GM18508 (cell line): Measurements from ENCODE around the gene IGDCC3.

ENCODE experiments used
- ATAC-seq: cut with Tn5 transposase; IDR thresholded peaks from one replicate; pipeline ENCODE4 v1.9.1; 2021; ENCODE audit warnings: moderate number of reproducible peaks; ENCODE audit not compliant: insufficient read depth, unreplicated experiment

Gene IGDCC3

DNA sequence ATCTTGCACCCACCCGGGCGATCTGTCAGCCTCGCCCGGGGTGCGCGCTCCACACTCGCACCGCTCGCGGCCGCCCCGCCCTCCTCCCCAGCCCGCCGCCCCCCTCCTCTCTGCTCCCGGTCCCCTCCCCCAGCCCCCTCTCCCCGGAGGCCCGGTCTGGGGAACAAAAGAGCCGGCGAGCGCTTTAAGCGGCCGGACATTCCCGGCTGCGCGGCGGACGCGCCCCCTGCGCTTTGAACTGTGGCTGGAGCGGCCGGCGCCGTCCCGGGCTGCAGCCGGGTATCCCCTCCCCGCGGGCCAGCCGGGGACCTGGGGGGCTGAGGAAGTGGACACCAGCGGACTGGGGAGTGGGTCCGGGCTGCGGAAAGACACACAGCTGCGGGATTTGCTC is at the start of gene IGDCC3:
Gene IGDCC3, minus strand, starts transcription at position 27 of the 391 bp plus-strand sequence. CDS start 214 bp downstream, outside the sequence.
- ATAC-seq, result no peak

DNA sequence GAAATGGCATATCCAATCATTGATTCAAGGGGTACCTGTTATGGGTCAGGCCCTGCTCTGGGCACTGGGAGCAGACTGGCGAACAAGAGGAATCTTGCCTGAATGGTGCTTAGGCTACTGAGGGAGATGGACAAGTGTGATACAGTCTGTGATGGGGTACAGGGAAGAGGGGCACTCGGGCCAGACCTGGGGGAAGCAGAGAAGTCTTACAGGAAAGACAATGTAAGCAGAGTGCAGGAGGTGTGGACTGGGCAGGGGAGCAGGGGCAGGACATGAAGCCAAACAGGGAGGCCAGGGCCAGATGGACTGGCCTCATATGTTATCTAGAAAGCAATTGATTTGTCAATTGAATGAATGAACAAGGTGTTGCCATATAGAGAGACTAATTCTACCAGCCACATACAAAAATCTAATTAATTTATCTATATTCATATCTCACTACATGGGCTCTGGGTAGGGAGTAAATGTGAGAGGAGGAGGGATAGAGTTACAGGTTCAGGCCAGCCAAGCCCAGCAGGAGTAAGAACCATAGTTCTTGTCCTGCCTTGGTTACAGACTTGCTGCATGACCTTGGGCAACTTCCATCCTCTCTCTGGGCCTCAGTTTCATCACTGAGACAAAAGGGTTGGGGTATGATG is 48.5 kb upstream of the IGDCC3 start:
- ATAC-seq, result no peak

DNA sequence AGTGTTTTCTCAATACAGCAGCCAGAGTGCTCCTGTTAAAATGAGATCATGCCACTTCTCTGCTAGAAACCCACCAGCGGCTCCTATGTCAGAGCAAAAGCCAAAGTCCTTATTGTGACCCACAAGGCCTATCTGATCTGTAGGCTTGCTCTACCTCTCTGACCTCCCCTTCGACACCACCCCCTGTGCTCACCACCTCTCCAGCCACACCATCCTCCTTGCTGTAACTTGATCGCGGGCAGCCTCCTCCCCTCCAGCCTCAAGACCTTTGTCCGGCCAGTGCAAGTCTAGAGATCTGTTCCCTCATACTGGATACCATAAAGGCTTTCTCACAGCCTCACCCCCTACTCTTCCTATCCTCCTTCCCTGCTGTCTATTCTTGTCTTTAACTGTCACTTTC is 46.9 kb upstream of the IGDCC3 start:
- ATAC-seq, result no peak

DNA sequence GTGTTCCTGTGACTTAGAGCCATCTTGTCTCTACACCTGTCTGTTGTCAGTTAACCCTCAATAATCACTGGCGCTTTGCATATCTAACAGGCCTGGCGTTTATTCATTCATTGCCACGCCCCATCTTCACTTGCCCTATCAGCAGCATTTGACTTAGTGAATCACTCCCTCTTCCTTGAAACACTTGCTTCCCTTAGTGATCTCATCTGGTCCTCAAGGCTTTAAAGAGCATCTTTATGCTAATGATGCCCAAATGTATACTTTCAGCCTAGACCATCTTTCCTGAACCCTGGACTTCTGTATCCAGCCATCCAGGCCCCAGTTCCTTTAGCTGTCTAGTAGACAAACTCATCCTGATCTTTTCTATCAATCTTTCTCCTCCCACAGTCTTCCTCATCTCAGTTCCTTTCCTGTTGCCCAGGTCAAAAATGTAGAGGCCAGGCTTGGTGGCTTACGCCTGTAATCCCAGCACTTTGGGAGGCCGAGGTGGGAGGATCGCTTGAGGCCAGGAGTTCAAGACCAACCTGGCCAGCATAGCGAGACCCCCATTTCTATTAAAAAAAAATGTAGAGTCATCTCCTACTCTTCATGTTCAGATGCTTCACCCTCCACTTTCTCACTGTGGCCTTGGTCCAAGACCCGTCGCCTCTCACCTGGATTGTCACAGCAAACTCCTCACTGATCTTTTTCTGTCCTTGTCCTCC is 46.3 kb upstream of the IGDCC3 start:
- ATAC-seq, result no peak

DNA sequence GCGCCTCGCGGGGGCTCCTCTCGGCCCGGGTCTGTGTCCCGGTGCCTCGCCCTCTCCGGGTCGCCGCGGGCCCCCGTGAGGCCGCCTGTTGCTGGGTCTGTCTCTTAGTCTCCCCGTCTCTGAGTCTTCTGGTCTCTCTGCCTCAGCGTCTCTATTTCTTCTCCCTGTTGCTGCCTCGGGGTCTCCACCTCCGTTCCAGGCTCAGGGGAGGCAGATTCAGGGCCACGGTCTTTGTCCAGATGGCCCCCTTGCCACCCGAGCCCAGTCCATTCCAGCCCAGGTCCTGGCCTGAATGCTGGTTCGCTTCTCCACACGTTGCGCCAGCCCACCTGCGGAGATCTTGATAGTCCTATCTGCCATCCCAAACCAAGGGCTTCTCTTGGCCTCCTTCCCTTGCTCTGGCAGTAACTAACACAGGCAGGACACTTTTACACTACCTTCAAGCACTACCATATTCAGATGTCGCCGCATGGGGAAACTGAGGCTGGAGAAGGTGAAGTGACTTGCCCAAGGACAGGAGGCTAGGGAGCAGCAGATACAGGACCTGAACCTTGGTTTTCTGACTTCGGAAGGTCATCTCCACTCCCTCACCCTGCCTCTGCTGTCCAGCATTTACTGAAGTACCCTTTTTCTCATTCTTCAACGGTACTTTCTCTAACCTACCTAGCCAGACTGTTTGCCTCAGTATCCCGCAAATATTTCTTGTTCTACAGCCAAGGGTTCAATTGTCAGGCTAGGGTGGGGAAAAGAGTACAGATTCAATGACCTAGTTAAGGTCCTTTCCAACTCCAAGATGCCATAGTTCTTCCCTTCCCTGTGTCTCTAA is 45.6 kb upstream of the IGDCC3 start:
- no peak for ATAC-seq

DNA sequence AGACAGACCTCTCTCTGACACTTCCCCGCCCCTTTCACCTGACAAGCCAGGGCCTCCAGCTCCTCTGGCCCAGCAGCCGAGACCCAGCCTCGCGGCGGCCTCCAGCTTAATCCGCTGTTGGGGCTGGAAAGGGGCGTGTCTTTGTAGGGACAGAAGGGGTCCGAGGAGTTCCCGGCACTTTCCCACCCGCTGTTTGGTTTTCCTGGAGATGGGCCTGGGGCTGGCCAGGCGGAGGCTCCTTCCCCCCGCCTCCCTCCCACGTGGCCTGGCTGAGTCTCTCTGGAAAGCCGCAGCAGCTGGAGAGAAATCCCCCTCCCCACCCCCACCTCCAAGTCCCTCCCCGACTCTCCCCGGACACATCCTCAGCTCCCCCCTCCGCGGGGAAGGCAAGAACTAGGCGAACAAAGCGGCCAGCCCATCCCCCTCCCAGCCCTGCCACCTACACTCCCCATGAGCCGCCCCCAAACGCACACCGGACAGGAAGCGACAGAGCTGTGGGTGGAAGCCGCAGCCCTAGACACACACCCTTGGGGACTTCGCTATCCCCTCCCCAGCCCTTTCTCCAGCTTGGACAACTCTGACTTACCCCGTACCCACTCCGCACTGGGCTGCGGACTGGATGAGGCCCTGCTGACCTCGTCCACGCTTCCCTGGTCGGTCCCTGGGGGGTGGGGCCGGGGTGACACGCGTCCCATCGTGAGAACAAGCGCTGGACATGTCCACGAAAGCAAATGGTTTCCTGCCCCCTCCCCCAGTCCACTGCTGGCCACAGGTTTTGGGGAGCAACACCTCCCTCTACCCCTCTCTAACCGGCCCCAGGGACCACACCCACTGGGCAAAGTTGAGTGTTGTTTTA is 43.8 kb upstream of the IGDCC3 start:
- no peak for ATAC-seq

DNA sequence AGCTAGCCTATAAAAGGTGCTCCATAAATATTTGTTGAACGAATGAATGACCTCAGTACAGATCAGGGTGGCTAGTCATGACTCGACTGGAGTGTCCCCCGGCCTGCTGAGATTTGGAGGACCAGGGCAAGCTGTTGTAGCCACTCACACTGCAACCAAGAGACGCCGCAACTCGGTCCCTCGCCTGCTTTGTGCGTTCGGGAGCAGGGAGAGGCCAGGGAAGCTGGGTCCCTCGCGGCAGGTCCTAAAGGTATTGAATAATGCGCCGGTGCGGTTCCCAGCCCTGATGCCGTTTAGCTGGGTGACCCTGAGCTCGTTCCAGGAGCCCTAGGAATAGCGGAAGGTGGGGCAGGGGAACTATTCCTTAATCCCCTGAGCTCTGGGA is 43.2 kb upstream of the IGDCC3 start:
- ATAC-seq, result no peak

DNA sequence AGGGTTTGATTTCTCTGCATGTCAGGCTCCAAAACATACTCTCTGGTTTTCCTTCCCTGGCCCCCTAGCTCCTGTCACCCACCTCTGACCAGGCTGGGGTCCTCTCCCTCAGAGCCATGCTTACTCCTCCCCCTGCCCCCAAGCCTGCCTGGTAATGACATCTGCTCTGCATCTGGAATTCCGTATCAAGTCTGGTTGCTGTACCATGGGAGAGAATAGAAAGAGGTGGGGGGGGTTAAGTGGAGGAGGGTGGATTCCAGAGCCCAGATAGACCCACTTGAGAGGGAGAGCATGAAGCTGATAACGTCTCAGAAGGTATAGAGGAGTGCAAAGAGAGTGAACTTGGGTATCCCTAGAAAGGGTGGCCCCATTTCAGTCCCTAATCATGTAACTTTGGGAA is 40.8 kb upstream of the IGDCC3 start:
- no peak for ATAC-seq

DNA sequence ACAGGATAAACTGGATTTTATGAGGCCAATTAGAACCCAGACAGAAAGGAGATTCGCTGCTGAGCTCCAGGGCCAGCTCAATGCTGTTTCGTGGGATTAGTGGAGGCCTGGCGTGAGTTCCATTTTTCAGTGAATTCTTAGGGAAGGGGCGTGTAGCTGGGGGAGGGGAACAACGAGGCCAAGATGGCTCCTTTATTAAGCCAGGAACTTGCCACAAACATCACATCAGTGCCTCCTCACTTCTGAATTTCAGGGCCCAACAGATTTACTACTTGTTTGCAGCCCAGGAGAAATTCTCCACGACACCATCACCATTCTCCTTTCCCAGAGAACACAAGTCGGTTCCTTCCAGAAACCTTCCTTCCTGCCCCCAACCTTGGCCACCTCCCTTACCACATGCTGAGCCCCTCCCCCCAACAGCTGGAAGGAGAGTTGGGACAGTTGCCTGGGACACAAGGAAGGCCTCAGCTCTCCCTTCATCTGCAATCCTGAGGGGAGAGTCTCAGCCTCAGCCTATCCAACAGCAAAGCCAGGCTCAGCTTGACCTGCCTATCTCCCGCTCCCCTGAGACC is 39.1 kb upstream of the IGDCC3 start:
- ATAC-seq, result no peak

DNA sequence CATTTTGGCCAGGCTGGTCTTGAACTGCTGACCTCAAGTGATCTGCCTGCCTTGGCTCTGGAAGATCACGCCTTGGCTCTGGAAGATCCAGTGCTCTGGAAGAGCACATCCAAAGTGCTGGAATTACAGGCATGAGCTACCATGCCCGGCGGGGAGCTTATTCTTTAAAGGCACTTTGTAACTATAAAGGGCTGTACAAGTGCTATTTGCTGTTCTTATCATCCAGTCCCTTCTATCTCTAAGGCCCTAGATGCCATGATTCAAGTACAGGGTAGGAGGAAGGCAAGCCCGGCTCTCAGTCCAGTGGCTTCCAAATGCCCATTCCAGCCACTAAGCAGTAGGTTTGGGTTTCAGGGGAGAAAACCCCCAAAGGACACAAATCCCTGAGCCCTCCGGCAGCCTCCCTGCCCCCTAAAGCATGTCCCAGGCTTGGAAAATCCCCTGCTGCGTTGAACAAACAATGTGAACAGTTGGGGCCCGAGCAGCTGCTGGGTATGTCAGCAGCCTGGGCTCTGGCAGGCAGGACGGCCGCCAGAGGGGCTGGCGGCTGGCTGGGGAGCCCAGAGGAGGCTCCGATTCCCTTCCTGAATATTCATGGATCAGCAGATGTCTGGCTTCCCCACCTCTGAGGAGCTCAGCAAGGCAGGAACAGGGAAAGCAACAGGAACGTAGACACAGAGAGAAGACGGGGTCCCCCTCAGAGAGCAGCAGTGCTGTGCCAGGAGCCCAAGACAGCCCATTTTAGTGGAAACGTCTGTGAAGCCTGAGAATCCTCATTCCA is 37.2 kb upstream of the IGDCC3 start:
- ATAC-seq, result no peak

DNA sequence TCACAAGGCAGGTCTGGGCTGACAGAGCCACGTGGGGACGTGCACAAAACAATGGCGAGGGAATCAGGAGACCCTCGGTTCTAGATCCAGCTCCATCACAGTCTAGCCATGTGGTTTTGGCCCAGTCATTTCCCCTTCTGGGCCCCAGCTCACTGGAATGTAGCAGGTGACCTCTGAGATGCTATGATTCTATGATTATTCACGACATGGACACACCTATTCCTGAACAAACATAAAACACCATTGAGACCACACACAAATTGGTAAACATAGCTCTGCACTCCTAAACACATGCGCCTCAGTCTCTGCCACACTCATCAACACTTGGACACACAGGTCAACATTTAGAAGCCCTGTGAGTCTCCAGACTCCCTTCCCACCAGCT is 36.0 kb upstream of the IGDCC3 start:
- no peak for ATAC-seq

DNA sequence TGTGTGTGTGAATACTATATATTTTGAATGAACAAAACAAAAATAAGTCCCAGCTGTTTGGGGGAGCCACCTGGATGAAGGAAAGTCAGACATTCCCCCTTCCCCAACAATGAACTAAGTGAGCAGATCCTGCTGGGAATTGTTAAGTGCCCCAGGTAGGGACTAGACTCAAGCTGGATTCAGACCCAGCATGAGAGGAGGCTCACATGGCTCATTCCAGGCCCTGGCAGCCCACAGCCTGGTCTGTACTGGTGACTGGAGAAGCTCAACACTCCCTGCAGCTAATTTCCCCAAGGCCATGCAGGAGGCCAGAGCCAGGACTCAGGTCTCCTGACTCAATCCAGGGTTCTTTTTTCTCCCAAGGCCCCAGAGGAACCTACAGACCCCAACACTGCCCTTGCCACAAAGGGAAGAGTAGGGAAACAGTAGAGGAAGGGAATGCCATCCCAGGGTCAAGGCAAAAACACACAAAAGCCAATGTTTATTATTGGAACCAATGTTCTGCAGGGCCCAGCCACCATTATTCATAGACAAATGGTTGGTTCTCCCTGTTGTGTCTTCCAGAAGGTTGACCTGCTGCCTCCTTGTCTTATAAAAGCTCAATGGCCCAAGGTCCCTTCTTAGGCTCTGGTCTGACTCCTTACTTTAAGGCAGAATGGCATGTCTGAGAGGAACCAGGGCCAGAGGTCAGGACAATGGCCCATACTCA is 35.4 kb upstream of the IGDCC3 start:
- no peak for ATAC-seq

DNA sequence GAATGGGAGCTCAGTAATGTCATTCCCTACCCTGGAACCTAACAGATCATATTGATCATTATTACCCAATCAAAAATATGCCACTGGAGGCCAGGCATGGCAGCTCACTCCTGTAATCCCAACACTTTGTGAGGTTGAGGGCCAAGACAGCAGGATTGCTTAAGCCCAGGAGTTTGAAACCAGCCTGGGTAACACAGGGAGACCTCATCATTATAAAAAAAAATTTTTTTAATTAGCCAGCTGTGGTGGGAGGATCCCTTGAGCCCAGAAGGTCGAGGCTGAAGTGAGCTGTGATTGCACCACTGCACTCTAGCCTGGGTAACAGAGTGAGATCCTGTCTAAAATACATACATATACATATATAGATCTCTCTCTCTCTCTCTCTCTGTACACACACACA is 34.8 kb upstream of the IGDCC3 start:
- ATAC-seq, result no peak

DNA sequence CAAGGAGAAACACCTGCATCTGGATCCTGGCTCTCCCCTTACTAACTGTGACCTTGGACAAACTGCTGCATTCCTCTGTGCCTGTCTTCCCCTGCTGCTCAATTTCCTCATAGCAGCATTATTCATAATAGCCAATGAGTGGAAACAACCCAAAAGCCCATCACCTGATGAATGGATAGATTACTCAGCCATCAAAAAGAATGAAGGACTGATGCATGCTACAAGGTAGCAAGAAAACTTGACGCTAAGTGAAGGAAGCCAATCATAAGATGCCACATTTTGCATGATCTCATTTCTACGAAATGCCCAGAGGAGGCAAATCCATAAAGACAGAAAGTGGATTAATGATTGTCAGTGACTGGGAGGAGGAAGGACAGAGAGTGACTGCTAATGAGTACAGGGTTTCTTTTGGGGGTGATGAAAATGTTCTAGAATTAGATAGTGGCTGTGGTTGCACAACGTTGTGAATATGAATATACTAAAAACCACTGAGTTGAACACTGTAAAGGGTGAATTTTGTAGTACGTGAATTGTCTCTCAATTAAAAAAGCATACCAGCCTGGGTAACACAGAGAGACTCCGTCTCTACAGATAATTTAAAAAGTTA is 33.8 kb upstream of the IGDCC3 start:
- ATAC-seq, result no peak

DNA sequence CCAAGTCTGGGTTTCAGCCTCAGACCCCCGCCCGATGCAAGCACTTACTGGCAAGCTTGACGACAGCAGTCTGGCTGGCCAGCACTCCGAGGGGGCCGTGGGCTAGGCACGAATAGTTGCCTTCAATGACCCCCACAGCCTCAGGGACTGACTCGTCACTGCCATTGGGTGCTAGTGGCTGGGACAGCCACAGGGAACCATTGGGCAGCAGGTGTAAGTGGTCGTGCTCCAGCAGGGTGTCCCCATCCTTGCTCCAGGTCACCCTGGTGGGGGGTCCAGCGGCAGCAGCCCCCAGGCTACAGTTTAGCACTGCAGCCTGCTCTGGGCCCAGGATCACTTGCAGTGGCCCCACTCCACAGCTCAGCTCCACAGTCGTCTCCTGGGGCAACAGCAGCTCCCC is 33.2 kb upstream of the IGDCC3 start:
- no peak for ATAC-seq

DNA sequence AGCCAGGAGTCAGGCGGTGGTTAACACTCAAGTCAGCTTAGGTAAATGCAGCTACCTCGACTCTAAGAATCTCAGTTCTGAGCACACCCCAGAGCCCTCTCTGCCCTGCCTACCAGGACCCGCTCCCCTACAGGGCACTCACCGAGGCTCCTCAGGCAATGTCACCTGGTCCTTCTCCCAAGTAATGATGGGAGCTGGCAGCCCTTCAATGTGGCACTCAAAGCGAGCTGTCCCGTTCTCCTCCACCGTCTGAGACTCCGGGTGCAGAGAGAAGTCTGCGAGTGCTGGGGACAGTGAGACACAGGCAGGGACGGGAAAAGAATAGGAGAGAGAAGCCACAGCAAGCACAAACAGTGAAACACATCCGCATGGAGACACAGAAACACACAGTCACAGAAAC is 32.2 kb upstream of the IGDCC3 start:
- no peak for ATAC-seq

DNA sequence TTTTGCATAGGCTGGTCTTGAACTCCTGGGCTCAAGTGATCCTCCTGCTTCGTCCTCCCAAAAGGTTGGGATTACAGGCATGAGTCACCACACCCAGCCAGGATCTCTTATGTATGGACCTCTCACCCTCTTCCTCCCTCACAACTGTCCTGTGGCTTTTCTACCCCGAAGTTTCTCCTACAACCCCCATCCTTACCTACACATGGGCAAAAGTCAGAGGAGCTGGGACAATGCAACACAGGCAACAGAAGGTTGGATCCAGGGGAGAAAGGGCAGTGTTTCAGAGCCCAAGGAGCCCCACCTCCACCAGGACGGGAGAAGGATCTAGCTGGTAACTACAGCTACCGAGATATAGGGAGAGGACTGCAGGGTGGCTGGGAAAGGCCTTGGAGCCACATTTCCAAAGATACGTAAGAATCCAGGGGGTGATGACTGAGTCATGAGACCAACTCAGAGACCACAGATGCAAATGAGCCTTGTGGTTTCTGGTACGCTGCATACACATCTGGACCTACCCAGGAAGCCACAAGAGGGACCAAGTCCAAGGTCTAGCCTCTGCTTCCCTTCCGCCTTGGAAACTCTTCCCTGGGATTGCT is 31.3 kb upstream of the IGDCC3 start:
- ATAC-seq, result no peak
